G401.6 (cell line): ENCODE results near the gene CIDEB.

Source experiments
- FAIRE-seq: peaks from 2 replicates; lab custom pipeline; 2012; peaks lifted over from hg19 to GRCh38; lab: Jason Lieb, UNC

The CIDEB gene

DNA sequence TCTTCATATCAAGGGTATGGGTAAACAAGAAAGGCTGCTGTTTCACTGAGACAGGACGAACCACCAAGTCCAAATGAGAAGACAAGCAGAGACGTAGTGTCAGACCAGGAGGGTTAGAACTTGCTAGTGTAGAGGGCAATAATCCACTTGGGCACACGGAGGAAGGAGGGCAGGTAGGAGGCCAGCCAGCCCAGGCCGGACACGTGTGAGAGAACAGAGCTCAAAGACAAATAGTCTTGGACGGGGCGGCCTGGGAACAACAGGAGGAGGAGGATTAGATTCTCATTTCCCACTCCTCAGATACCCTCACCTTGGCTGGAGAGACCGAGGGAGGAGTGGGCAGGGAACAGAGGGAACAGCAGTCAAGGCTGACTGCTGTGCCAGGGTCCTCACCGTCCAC, 17.0 kb downstream of the CIDEB start:
- no peak for FAIRE-seq

DNA sequence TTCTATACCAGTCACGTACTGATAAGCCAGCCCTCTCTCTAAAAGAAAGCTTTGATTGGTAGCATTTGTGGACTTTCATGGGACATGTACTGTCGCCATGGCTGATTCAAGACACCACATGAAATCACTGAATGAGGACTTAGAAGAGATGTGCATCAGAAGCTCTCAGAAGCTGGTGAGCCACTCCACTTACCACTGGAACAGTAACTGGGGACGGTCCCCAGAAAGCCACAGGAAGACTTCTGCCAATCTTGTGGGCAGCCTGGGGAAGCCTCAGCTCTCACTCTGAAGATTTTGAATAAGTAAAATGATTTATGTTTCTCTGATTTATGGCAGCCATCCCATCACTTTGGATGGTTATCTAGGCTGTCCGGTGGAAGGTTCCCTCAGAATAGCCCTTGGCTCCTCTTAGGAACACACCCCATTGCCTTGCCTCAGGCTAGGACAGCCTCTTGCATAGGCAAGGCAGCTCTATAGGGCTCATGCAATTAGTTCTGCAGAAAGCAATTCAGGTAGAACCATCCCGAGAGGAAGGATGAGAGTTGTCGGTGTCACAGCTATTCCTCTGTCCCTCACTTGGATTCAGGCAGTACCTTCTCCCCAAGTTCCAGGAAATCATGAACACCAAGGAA, 18.0 kb downstream of the CIDEB start:
- FAIRE-seq = no peak

DNA sequence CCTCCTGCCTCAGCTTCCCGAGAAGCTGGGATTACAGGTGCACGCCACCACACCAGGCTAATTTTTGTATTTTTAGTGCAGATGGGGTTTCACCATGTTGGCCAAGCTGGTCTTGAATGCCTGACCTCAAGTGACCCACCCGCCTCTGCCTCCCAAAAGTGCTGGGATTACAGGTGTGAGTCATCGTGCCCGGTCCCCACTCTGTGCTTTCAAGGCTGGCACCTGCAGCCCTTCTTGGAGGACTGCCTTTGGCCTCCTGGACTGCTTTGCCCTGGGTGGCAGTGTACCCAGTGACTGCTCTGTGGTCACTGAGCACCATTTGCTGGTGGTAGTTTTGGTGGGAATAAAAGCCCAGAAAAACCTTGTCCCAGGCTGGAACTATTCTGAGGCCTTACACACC, 20.8 kb downstream of the CIDEB start:
- no peak for FAIRE-seq

GRCh38 chr14:24285351-24285750, 22.4 kb downstream of the CIDEB start:
- no peak for FAIRE-seq

DNA sequence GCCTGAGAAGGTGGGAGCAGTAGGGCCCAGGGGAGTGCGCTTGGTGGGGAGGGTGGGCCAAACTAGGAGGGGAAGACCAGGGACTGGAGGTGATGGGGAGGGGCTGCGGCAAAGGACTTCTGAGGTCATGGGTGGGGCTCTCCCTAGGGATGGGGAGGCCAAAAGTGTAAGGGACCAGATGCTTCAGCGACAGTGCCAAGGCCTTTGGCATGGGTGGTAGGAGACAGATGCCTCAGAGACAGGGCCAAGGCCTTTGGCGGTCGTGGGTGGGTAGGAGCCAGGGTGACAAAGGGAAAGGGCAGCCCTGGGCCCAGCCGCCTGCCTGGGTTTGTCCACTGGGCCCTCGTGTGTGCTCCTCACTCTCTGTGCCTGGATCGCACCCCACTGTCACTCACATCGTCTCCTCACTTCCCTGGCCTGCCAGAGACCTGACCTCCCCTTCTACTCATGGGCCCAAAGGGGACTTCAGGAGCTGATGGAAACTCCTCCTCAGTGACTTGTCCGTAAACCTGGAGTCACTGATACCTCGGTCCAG, 23.2 kb downstream of the CIDEB start:
- FAIRE-seq = no peak

GRCh38 chr14:24283796-24284460, 23.8 kb downstream of the CIDEB start:
- FAIRE-seq = no peak

DNA sequence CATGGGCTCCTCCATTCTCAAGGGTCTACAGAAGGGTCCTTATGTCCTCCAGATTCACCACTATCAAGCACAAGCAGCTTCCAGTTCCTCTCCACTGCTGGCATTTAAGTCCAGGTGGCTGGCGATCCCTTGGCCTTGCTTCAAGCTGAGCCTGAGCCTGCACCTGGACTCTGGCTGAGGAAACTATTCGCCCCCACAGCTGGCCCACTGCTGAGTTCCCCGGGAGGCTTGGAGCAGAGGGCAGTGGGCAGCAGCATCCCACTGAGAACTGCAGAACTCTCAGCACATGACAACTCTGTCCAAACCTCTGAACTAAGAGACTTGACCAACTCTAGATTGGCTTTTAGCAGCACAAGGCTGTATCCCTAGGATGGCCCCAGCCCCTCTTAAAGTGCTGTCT, 25.0 kb downstream of the CIDEB start:
- FAIRE-seq = no peak

DNA sequence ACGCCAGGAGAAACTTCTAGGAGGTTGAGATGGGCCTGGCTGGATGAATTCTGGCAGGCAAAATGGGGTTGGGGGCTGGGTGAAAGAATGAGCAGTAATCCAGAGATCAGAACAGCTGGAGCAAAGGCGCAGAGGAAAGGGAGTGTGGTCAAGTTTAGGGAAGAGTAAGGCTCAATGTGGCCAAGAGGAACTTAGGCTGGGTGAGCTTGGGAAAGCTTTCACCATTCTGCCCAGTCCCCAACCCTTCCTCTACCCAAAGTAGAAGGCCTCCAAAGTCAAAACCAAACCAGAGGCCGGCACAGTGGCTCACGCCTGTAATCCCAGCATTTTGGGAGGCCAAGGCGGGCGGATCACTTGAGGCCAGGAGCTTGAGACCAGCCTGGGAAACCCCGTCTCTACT, 26.1 kb downstream of the CIDEB start:
- no peak for FAIRE-seq

GRCh38 chr14:24280797-24281460, 26.8 kb downstream of the CIDEB start:
- FAIRE-seq = no peak

DNA sequence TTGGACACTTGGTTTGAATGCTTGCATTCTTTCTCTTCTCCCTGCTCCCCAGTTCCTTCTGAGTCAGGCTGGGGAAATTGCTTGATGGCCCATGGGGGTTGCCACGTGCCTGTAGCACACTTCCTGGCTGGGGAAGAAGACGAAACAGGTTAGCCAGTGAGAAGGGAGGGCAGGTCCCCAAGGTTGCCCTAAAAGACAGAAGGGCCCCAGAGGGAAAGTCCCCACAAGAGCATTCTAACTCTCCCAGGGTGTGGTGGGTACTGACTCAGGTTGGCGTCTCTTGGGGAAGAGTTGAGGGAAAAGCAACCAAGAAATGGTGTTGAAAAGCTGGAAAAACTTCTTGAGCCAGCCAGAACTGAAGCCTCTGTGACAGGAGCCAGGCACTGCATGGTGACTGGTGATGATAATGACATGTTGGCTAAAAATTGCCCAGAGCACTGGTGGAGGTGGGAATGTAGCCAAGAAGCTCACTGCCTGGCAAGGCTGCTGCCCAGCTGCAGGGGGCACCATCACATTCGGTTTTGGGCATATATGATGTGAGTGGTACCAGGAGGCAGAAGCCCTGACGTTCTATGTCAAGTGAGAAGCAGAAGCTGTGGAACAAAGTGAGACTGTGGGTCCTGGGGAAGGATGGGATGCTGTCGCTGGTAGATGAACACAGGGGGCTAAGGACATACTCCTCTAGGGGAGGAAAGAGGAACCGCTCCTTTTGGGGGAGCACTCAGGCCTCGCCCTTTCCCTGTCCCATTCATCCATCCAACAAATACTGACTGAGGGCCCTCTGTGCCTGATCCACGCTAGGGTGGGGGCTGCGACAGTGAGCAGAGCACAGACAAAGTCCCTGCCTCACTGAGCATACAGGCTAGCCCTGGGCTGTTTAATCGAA, 28.2 kb downstream of the CIDEB start:
- no peak for FAIRE-seq

- no peak for FAIRE-seq
Measured at GRCh38 chr14:24278424-24278823, 29.4 kb downstream of the CIDEB start.

DNA sequence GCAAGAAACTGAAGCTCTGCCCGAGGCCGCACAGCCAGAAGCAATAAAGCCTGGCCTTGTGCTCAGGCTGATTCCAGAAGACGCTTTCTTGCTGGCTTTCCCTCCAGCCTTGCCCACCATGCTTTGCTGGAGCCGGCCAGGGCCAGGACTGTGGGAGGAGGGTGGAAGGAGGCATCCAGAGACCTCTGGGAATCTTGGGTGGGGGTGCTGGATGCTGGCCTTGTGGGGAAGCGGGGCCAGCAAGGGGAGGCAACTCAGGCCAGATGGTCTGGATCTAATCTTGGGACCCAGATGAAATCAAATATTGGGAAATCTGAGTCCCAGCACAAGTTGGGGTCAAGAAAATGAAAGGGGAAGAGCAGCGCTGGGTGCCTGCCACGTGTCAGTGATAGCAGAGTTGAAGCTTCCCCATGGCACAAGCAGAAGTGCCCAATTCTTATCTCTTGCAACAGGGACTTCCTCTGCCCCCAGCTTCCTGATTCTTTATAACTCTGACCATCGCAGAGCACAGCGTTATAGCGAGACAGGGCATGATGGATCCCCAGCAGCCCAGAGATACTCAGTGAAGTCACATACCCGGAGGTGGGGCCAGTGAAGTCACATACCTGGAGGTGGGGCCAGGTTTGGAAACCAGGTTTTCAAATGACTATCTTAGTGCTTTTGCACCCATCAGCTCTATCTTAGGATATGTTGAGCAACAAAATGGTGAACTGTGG, 30.0 kb downstream of the CIDEB start:
- no peak for FAIRE-seq

DNA sequence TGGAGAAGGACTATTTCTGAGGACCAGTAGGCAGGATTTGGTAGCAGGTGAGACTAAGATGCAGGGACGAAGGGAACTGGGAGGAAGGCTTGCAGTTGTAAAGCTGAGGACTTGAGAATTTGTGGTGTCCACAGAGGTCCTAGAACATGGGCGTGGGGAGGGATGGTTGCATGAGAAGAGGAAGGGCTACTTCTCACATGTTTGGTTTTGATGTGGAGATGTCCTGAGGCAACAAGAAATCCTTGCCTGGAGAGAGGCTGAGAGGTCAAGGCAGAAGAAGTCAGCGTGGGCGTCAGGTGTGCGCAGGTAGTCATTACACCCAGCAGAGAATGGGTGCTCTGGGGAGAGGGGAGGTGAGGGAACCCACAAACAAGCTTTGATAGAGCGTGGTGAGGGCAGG, 30.7 kb downstream of the CIDEB start:
- FAIRE-seq = no peak

- no peak for FAIRE-seq
Measured at GRCh38 chr14:24274101-24274543, 33.7 kb downstream of the CIDEB start.

- FAIRE-seq = no peak
Measured at GRCh38 chr14:24273422-24273998, 34.3 kb downstream of the CIDEB start.

- no peak for FAIRE-seq
Measured at GRCh38 chr14:24272467-24272866, 35.3 kb downstream of the CIDEB start.

DNA sequence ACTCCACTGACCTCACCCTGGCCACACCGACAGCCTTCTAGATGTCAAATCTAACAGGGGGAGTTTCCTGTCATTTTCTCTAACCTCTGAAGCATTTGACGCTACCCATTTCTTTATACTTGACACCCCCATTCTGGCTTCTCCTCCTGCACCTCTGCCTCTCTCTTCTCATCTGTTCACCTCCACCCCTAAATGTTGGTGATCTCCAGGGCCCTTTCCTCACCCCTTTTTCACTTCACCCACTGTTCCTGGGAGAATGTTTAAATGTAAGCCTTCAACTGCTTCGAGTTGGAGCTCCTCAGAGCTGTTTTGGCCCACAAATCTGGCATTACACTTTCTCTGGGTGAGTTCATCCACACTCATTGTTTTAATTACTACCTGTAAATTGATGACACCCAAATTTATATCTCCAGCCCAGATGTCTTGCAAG, 35.9 kb downstream of the CIDEB start:
- no peak for FAIRE-seq

- no peak for FAIRE-seq
Measured at GRCh38 chr14:24271134-24271833, 36.5 kb downstream of the CIDEB start, which contains the start of gene RABGGTA. RABGGTA (minus strand) TSS chr14:24271597; CDS start chr14:24271115, 482 bp downstream.

DNA sequence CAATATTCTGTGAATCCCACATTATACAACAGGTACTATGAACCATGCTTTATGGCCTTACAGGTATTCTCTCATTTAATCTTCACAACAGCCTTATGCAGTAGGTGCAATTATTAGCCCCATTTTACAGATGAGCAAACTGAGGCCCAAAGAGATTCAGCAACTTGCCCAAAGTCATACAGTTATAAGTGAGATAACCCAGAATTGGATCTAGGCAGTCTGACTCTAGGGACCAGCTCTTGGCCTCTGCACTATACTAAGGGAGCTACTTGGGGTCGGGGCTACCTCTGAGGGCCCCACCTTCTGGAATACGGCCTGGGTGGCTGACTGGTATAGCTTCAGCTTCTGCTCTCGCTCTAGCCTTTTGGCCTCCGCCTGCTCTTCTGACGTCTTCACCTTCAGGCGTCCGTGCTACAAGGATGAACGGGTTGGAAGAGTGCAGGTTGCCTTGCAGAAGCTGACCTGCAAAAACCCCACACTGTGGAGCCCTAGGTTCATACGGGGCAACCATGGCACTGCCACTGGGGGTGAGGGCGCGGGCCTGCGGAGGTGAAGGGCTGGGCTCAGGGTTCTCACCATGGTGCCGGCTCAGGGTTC, 37.1 kb downstream of the CIDEB start:
- FAIRE-seq = no peak

- FAIRE-seq = no peak
Measured at GRCh38 chr14:24269910-24270536, 37.8 kb downstream of the CIDEB start.
